ENCODE measurements around the gene LCORL. TPM values are rescaled to one million over a fixed set of nuclear protein-coding genes. Genes with fewer than 3 reads are reported as not detected.
A peak's percentile ranks its signal among the peaks of the same experiment; 100 is the strongest.

LCORL gene
- total and polyA plus RNA-seq, 2 of the 4 experiments (the other 2 are of a cell fraction), result 2.1 to 5.0 TPM

GRCh38 chr4:17958181-17958580 lies 63.4 kb downstream of the LCORL start:
- CTCF ChIA-PET, result interaction anchor here (1.1 kb wide), 1 partner anchor 16 kb away, joined by 8 read pairs; no protein-coding TSS in a partner anchor
- no peak for TF ChIP-seq SMC3 (IDR thresholded peaks at IDR 0.05; ENCODE audit: low read depth, low read length)
- TF ChIP-seq CTCF (conservative IDR thresholded peaks at IDR 0.05; ENCODE audit: low read depth, low read length), result no peak
- TF ChIP-seq BHLHE40 (IDR thresholded peaks at IDR 0.05; ENCODE audit: low read depth, low read length), result no peak
- TF ChIP-seq POLR2A (IDR thresholded peaks at IDR 0.05; ENCODE audit: low read depth, low read length), result no peak
- TF ChIP-seq RAD21 (IDR thresholded peaks at IDR 0.05; ENCODE audit: low read length), result no peak
- TF ChIP-seq RCOR1 (IDR thresholded peaks at IDR 0.05; ENCODE audit: insufficient replicate concordance, low read length), result no peak
- TF ChIP-seq MXI1 (IDR thresholded peaks at IDR 0.05; ENCODE audit: borderline replicate concordance, low read depth, low read length), result no peak
- no peak for TF ChIP-seq MAZ (IDR thresholded peaks at IDR 0.05; ENCODE audit: borderline replicate concordance, low read depth, low read length)
- TF ChIP-seq USF2 (IDR thresholded peaks at IDR 0.05; ENCODE audit: low read depth, low read length), result no peak
- no peak for TF ChIP-seq CEBPB (IDR thresholded peaks at IDR 0.05; ENCODE audit: low read depth, low read length)
- TF ChIP-seq CHD1 (IDR thresholded peaks at IDR 0.05; ENCODE audit: low read depth, low read length), result no peak
- TF ChIP-seq MAFK (IDR thresholded peaks at IDR 0.05; ENCODE audit: low read depth, low read length), result no peak
- no peak for TF ChIP-seq NFE2L2 (IDR thresholded peaks at IDR 0.05; ENCODE audit: low read depth, low read length)
- no peak for TF ChIP-seq ELK1 (IDR thresholded peaks at IDR 0.05; ENCODE audit: borderline replicate concordance, low read depth, low read length)
- TF ChIP-seq FOS (IDR thresholded peaks at IDR 0.05; ENCODE audit: low read depth, low read length), result no peak
- no peak for TF ChIP-seq RFX5 (IDR thresholded peaks at IDR 0.05; ENCODE audit: low read depth, low read length)
- peak; percentile 48; the same call in 1 of the 2 replicates for ATAC-seq (ENCODE audit: low read depth)

More at GRCh38 chr4:17958181-17958580, 63.4 kb downstream of the LCORL start:
- Histone ChIP-seq H3K4ac (ENCODE audit: low read depth, low read length) (no peak overlapping the region), H2AK5ac (ENCODE audit: low read depth, low read length) (no peak overlapping the region), H3K4me3 (ENCODE audit: insufficient read depth, low read depth, low read length) (no peak overlapping the region), H3K9me3 (ENCODE audit: control insufficient read depth, insufficient read depth, low read length) (no peaks in the 10 kb centered on the region), H3K79me1 (ENCODE audit: low read depth in 1 of 2, low read length in 2 of 2) (peaks cover 0 to 6% of the 10 kb centered on the region in 2 experiments; a peak in 1 of 4 replicates), H3K9ac (ENCODE audit: low read depth, low read length) (no peak overlapping the region), H4K8ac (ENCODE audit: low read depth in 2 of 2, low read length in 2 of 2) (no peak overlapping the region), H2AFZ (replicated peaks; ENCODE audit: low read length, poor library complexity) (no peak overlapping the region), H3K18ac (ENCODE audit: low read depth, low read length) (no peak overlapping the region), H3K4me1 (ENCODE audit: control insufficient read depth, insufficient read depth, low read length) (no peaks in the 10 kb centered on the region), H2BK120ac (ENCODE audit: low read depth, low read length) (no peak overlapping the region), H2BK20ac (ENCODE audit: low read depth, low read length) (no peak overlapping the region), H3K4me2 (ENCODE audit: low read depth, low read length) (no peak overlapping the region), H3K27me3 (ENCODE audit: control insufficient read depth, insufficient read depth, low read length) (no peaks in the 10 kb centered on the region), H4K20me1 (ENCODE audit: insufficient read depth, low read length) (no peaks in the 10 kb centered on the region), H3K9me1 (ENCODE audit: insufficient read depth, low read length) (no peaks in the 10 kb centered on the region), H2AK9ac (replicated peaks; ENCODE audit: low read depth, low read length, poor library complexity) (no peak overlapping the region), H4K91ac (ENCODE audit: insufficient read depth, low read depth, low read length) (no peak overlapping the region), H3K56ac (ENCODE audit: extremely low read depth, insufficient read depth, low read length) (no peak overlapping the region), H3K23ac (ENCODE audit: low read depth, low read length) (no peak overlapping the region), H3K27ac (ENCODE audit: insufficient read depth, low read length) (no peak overlapping the region), H4K5ac (ENCODE audit: low read depth, low read length) (no peak overlapping the region), H2BK15ac (ENCODE audit: low read depth, low read length) (no peak overlapping the region), H3K36me3 (ENCODE audit: control insufficient read depth, insufficient read depth, low read length) (no peaks in the 10 kb centered on the region), H3K14ac (replicated peaks; ENCODE audit: low read depth, low read length) (no peak overlapping the region), H2BK5ac (ENCODE audit: low read depth, low read length, poor library complexity, severe bottlenecking) (no peak overlapping the region)
- in situ Hi-C loops (cut with MboI; ENCODE audit: low sequenced_read_pairs), result no loop called here
- no TSS peak for BruUV-seq (replicated peaks)
- no CpG with 5 or more reads among the region's 3 CpGs for WGBS, 2 experiments (ENCODE audit: extremely low coverage in 2 of 2, insufficient read length in 1 of 2)
- peak; percentile 55 for DNase-seq
- intact Hi-C loops (cut with micrococcal nuclease), result no loop called here
- dilution Hi-C loops (cut with HindIII; ENCODE audit: low sequenced_read_pairs, unreplicated experiment), result no loop called here
- POLR2A ChIA-PET (ENCODE audit: unreplicated experiment), result no interaction called here
